SK-N-SH (cell line): ENCODE data around the gene CSNK1A1L. TPM values are rescaled to one million over a fixed set of nuclear protein-coding genes. Genes with fewer than 3 reads are reported as not detected.

ENCODE experiments used
- CTCF ChIA-PET: fragments of 300-600, 350-600 bp; formaldehyde crosslinking; extraction: SDS; loops from one replicate; lab custom pipeline; 2021; lab: Yijun Ruan, JAX
- POLR2A ChIA-PET: fragments of 350-600 bp; sonication (Branson Sonifier 250); formaldehyde crosslinking; extraction: SDS; loops from one replicate; lab custom pipeline; 2020; ENCODE audit warnings: antibody characterized with exemption, inconsistent platforms; lab: Yijun Ruan, JAX
- DNase-seq: peaks from one replicate; pipeline ENCODE4 v3.0.0; 2012
- H2AFZ ChIP-seq: fragments of 200-600 bp; sonication (generic); 2 replicates; pipeline ENCODE4 v1.8.1; 2016; ENCODE audit warnings: antibody characterized with exemption, mild to moderate bottlenecking, low read depth
- H3F3A ChIP-seq: fragments of 200-600 bp; sonication (generic); replicated peaks from 2 replicates; pipeline ENCODE3; 2016; ENCODE audit warnings: antibody characterized with exemption, mild to moderate bottlenecking; ENCODE audit not compliant: insufficient read depth
- H3K27ac ChIP-seq, 2 experiments: fragments of 200-500 bp in 1 of 2; fragments of 200-600 bp in 1 of 2; sonication (Bioruptor generic) in 1 of 2; sonication (generic), shearing (Covaris generic) in 1 of 2; 2 replicates each; pipeline versions ENCODE4 v1.5.1 to v1.6.1; 2014 to 2016; ENCODE audit warnings: low read depth in 2 of 2, inconsistent platforms in 1 of 2, low read length in 1 of 2, mild to moderate bottlenecking in 1 of 2, mixed read lengths in 1 of 2
- H3K27me3 ChIP-seq: fragments of 200-600 bp; sonication (generic), shearing (Covaris generic); 2 replicates; pipeline ENCODE4 v1.6.1; 2016; ENCODE audit warnings: mixed run types; ENCODE audit not compliant: insufficient read depth
- H3K36me3 ChIP-seq, 2 experiments: fragments of 200-500 bp in 1 of 2; fragments of 200-600 bp in 1 of 2; sonication (Bioruptor generic) in 1 of 2; sonication (generic) in 1 of 2; replicated peaks in 1 of 2; 2 replicates each; pipeline versions ENCODE3 to v1.5.1; 2014 to 2016; ENCODE audit warnings: low read length in 1 of 2, mild to moderate bottlenecking in 1 of 2; ENCODE audit not compliant: insufficient read depth in 2 of 2, control insufficient read depth in 1 of 2
- H3K4me1 ChIP-seq, 2 experiments: fragments of 200-500 bp in 1 of 2; fragments of 200-600 bp in 1 of 2; sonication (Bioruptor generic) in 1 of 2; sonication (generic), shearing (Covaris generic) in 1 of 2; 2 replicates each; pipeline versions ENCODE4 v1.5.1 to v1.6.1; 2014 to 2016; ENCODE audit warnings: low read depth in 1 of 2, low read length in 1 of 2, mixed run types in 1 of 2; ENCODE audit not compliant: insufficient read depth in 2 of 2, control insufficient read depth in 1 of 2
- H3K4me2 ChIP-seq: fragments of 200-600 bp; sonication (generic), shearing (Covaris generic); 2 replicates; pipeline ENCODE4 v1.6.1; 2017; ENCODE audit warnings: mixed run types
- H3K4me3 ChIP-seq, 2 experiments: fragments of 200-500 bp in 1 of 2; fragments of 200-600 bp in 1 of 2; sonication (Bioruptor generic) in 1 of 2; sonication (generic), shearing (Covaris generic) in 1 of 2; 2 replicates each; pipeline versions ENCODE4 v1.5.1 to v1.8.1; 2014 to 2016; ENCODE audit warnings: low read depth in 2 of 2, inconsistent platforms in 1 of 2, low read length in 1 of 2, mild to moderate bottlenecking in 1 of 2, mixed read lengths in 1 of 2, moderate library complexity in 1 of 2
- H3K79me2 ChIP-seq: fragments of 200-600 bp; sonication (generic); 2 replicates; pipeline ENCODE4 v1.8.1; 2017; ENCODE audit warnings: mild to moderate bottlenecking; ENCODE audit not compliant: insufficient read depth
- H3K9ac ChIP-seq: fragments of 200-600 bp; sonication (generic); 2 replicates; pipeline ENCODE4 v1.6.1; 2017; ENCODE audit warnings: mixed run types
- H3K9me2 ChIP-seq: fragments of 200-600 bp; sonication (generic); 2 replicates; pipeline ENCODE4 v1.6.1; 2017; ENCODE audit warnings: mixed run types
- H3K9me3 ChIP-seq: fragments of 200-600 bp; sonication (generic); 2 replicates; pipeline ENCODE4 v1.6.1; 2017; ENCODE audit warnings: mixed run types, mild to moderate bottlenecking, moderate library complexity
- H4K20me1 ChIP-seq: fragments of 200-600 bp; sonication (generic); 2 replicates; pipeline ENCODE4 v1.6.1; 2017; ENCODE audit warnings: mild to moderate bottlenecking, mixed run types; ENCODE audit not compliant: insufficient read depth
- CTCF ChIP-seq: fragments of 200-600 bp; sonication (generic); IDR thresholded peaks from 2 replicates; pipeline ENCODE4 v1.6.1; 2017; ENCODE audit warnings: antibody characterized with exemption, mild to moderate bottlenecking, moderate library complexity
- FOXJ3 ChIP-seq: sonication (generic); formaldehyde crosslinking; IDR thresholded peaks from 2 replicates; pipeline ENCODE4 v1.5.1; 2020; ENCODE audit warnings: mild to moderate bottlenecking, missing genetic modification reagents
- MAX ChIP-seq: IDR thresholded peaks from 2 replicates; pipeline ENCODE4 v1.4.0; 2012; ENCODE audit warnings: low read depth
- PBX3 ChIP-seq: IDR thresholded peaks from 2 replicates; pipeline ENCODE4; 2012
- RAD21 ChIP-seq: IDR thresholded peaks from 2 replicates; pipeline ENCODE4 v1.6.1; 2012; ENCODE audit warnings: mild to moderate bottlenecking, low read length
- RCOR1 ChIP-seq: fragments of 150-350 bp; IDR thresholded peaks from 2 replicates; pipeline ENCODE4 v1.6.1; 2017; ENCODE audit warnings: antibody characterized with exemption, low read length
- SMC3 ChIP-seq: IDR thresholded peaks from 2 replicates; pipeline ENCODE4 v1.6.1; 2012; ENCODE audit warnings: low read depth, low read length, improper control_type of control experiment
- TCF12 ChIP-seq: IDR thresholded peaks from 2 replicates; pipeline ENCODE4 v1.4.0; 2012
- WGBS: methylation state at CpG from one replicate; pipeline ENCODE4 v1.1.6; 2017; ENCODE audit warnings: low lambda C conversion rate; 5-methylcytosine and 5-hydroxymethylcytosine counted together
- polyA plus RNA-seq, 3 experiments: library from polyadenylated mRNA; depleted of rRNA; stranded (reverse); fragments of >200 nt; gene quantifications; 2 replicates each; pipeline ENCODE4 v1.2.3, GENCODE V29; 2012
- TF ChIP-seq, protein P1 (sequence below): fragments of 150-350 bp; IDR thresholded peaks from 2 replicates; pipeline ENCODE4 v1.6.1; 2016; ENCODE audit warnings: mild to moderate bottlenecking, low read depth, low read length
- TF ChIP-seq, protein P2 (sequence below): IDR thresholded peaks from 2 replicates; pipeline ENCODE4 v1.6.1; 2012; ENCODE audit warnings: mild to moderate bottlenecking, low read depth, low read length, moderate library complexity

Gene CSNK1A1L
- polyA plus RNA-seq, 1 of the 3 experiments (the other 2 are of a cell fraction): not detected

GRCh38 chr13:37144661-37145060, 39.2 kb upstream of the CSNK1A1L start:
- H3K4me1 ChIP-seq: peaks cover 0 to 7% of the 10 kb centered on the region in 2 experiments; a peak in 3 of 4 replicates
- TF ChIP-seq MAX: no peak
- TF ChIP-seq, protein P1, sequence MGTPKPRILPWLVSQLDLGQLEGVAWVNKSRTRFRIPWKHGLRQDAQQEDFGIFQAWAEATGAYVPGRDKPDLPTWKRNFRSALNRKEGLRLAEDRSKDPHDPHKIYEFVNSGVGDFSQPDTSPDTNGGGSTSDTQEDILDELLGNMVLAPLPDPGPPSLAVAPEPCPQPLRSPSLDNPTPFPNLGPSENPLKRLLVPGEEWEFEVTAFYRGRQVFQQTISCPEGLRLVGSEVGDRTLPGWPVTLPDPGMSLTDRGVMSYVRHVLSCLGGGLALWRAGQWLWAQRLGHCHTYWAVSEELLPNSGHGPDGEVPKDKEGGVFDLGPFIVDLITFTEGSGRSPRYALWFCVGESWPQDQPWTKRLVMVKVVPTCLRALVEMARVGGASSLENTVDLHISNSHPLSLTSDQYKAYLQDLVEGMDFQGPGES: no peak
- TF ChIP-seq RAD21: no peak
- no peak for TF ChIP-seq SMC3
- no peak for TF ChIP-seq TCF12
- TF ChIP-seq RCOR1: no peak
- TF ChIP-seq FOXJ3: no peak
- TF ChIP-seq CTCF: no peak
- H3K27me3 ChIP-seq: no peaks in the 10 kb centered on the region
- H3K4me3 ChIP-seq: no peak overlapping the region
- H2AFZ ChIP-seq: no peak overlapping the region
- no peak overlapping the region for H3K9ac ChIP-seq
- no peak overlapping the region for H3K4me2 ChIP-seq
- ChIA-PET POLR2A (no interaction called here), CTCF (no interaction called here)
- no peaks in the 10 kb centered on the region for H4K20me1 ChIP-seq
- no peaks in the 10 kb centered on the region for H3K79me2 ChIP-seq
- H3K9me2 ChIP-seq: no peaks in the 10 kb centered on the region
- H3K27ac ChIP-seq: peak overlapping the region in 1 of 2 experiments; percentile 78; a peak in 2 of 4 replicates
- H3K9me3 ChIP-seq: no peaks in the 10 kb centered on the region
- peaks cover 20% of the 10 kb centered on the region for H3F3A ChIP-seq
- H3K36me3 ChIP-seq: no peaks in the 10 kb centered on the region
- no peak for DNase-seq

DNA sequence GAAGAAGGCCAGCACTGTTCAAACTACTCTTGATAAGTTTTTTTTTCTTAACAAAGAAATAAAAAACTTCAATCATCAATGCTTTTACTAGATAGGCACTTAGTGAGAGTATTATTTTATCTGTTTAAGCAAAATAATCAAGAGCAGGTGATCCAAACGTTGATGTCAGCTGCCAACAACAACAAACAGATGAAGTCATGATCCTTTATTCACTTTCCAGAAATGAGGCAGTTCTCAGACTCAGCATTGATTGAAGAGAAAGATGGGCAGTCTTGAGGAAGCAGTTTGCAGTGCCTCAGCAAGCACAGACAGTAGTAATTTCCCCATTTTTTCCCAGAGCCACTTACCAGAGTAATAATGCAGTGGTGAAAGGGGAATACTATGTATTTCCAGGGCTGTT, 38.4 kb upstream of the CSNK1A1L start:
- no peak for DNase-seq
- ChIA-PET CTCF (no interaction called here), POLR2A (no interaction called here)
- WGBS: 4% methylated on average over 1 of the region's 1 CpG
- no peaks in the 10 kb centered on the region for H3K9me2 ChIP-seq
- no peaks in the 10 kb centered on the region for H3K9me3 ChIP-seq
- TF ChIP-seq, protein P2, sequence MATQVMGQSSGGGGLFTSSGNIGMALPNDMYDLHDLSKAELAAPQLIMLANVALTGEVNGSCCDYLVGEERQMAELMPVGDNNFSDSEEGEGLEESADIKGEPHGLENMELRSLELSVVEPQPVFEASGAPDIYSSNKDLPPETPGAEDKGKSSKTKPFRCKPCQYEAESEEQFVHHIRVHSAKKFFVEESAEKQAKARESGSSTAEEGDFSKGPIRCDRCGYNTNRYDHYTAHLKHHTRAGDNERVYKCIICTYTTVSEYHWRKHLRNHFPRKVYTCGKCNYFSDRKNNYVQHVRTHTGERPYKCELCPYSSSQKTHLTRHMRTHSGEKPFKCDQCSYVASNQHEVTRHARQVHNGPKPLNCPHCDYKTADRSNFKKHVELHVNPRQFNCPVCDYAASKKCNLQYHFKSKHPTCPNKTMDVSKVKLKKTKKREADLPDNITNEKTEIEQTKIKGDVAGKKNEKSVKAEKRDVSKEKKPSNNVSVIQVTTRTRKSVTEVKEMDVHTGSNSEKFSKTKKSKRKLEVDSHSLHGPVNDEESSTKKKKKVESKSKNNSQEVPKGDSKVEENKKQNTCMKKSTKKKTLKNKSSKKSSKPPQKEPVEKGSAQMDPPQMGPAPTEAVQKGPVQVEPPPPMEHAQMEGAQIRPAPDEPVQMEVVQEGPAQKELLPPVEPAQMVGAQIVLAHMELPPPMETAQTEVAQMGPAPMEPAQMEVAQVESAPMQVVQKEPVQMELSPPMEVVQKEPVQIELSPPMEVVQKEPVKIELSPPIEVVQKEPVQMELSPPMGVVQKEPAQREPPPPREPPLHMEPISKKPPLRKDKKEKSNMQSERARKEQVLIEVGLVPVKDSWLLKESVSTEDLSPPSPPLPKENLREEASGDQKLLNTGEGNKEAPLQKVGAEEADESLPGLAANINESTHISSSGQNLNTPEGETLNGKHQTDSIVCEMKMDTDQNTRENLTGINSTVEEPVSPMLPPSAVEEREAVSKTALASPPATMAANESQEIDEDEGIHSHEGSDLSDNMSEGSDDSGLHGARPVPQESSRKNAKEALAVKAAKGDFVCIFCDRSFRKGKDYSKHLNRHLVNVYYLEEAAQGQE: no peak
- TF ChIP-seq TCF12 (0 out of 2 replicates have a peak, but pooled peaks have one; percentile 5), PBX3 (peak; percentile 10; the same call in 1 of the 2 replicates)
- H3K4me2 ChIP-seq: no peak overlapping the region; the same call in 1 of the 2 replicates
- H3K79me2 ChIP-seq: no peaks in the 10 kb centered on the region
- H3K4me1 ChIP-seq: peaks cover 0 to 7% of the 10 kb centered on the region in 2 experiments; a peak in 3 of 4 replicates
- H4K20me1 ChIP-seq: no peaks in the 10 kb centered on the region
- H3K36me3 ChIP-seq: no peaks in the 10 kb centered on the region
- H3K9ac ChIP-seq: peak overlapping the region; percentile 17; the same call in 1 of the 2 replicates
- peaks cover 24% of the 10 kb centered on the region for H3F3A ChIP-seq
- no peak overlapping the region for H2AFZ ChIP-seq
- H3K4me3 ChIP-seq: no peak overlapping the region
- no peaks in the 10 kb centered on the region for H3K27me3 ChIP-seq
- peak overlapping the region in 1 of 2 experiments; percentile 78; a peak in 2 of 4 replicates for H3K27ac ChIP-seq
